Activated CD8-positive, alpha-beta memory T cell treated with anti-CD3 and anti-CD28 coated beads, Interleukin-2, amount 50 U/mL, for 24 hours (primary cell): ENCODE measurements around the gene ATP1A4.
"Not testable (repeated sequence)": the region's sequence is repeated elsewhere in the genome, so short reads cannot be mapped to it uniquely, and the experiment has no call there.

Experiments
- DNase-seq: peaks from one replicate; pipeline ENCODE4 v3.0.0-alpha.2; 2020; ENCODE audit errors: extremely low read depth

Gene ATP1A4

GRCh38 chr1:160151303-160151702 lies at the start of gene ATP1A4:
Gene ATP1A4, plus strand, starts transcription at chr1:160151603. Its CDS starts 438 bp downstream, at chr1:160152041.
- DNase-seq: no peak

- no peak for DNase-seq
Measured at GRCh38 chr1:160101717-160102522, 49.5 kb upstream of the ATP1A4 start.

- DNase-seq: no peak
Measured at GRCh38 chr1:160103658-160104408, 47.6 kb upstream of the ATP1A4 start.

GRCh38 chr1:160104486-160104885 lies 46.9 kb upstream of the ATP1A4 start:
- DNase-seq: no peak

- DNase-seq: no peak
Measured at GRCh38 chr1:160105155-160105554, 46.2 kb upstream of the ATP1A4 start.

- DNase-seq: no peak
Measured at GRCh38 chr1:160107512-160107911, 43.9 kb upstream of the ATP1A4 start.

GRCh38 chr1:160108888-160109662 lies 42.3 kb upstream of the ATP1A4 start:
- no peak for DNase-seq

GRCh38 chr1:160109686-160110085 lies 41.7 kb upstream of the ATP1A4 start:
- no peak for DNase-seq

- not testable (repeated sequence) for DNase-seq
Measured at GRCh38 chr1:160111462-160111861, 39.9 kb upstream of the ATP1A4 start.

GRCh38 chr1:160112357-160112756 lies 39.0 kb upstream of the ATP1A4 start:
- DNase-seq: no peak

- no peak for DNase-seq
Measured at GRCh38 chr1:160113407-160113806, 38.0 kb upstream of the ATP1A4 start.

GRCh38 chr1:160114085-160114484 lies 37.3 kb upstream of the ATP1A4 start:
- DNase-seq: no peak

GRCh38 chr1:160115545-160116282 lies 35.7 kb upstream of the ATP1A4 start, which contains the start of gene ATP1A2:
Gene ATP1A2, plus strand, starts transcription at chr1:160115759. Its CDS starts 103 bp downstream, at chr1:160115862.
- no peak for DNase-seq

GRCh38 chr1:160116283-160117147 lies 34.9 kb upstream of the ATP1A4 start:
- DNase-seq: no peak

- DNase-seq: no peak
Measured at GRCh38 chr1:160117300-160117699, 34.1 kb upstream of the ATP1A4 start.

- no peak for DNase-seq
Measured at GRCh38 chr1:160117709-160118183, 33.7 kb upstream of the ATP1A4 start.

GRCh38 chr1:160118928-160119327 lies 32.5 kb upstream of the ATP1A4 start:
- no peak for DNase-seq

GRCh38 chr1:160120797-160121196 lies 30.6 kb upstream of the ATP1A4 start:
- DNase-seq: no peak

- DNase-seq: no peak
Measured at GRCh38 chr1:160121388-160121787, 30.0 kb upstream of the ATP1A4 start.

GRCh38 chr1:160122978-160123495 lies 28.4 kb upstream of the ATP1A4 start:
- DNase-seq: no peak
